ENCODE results near the gene PLEKHF1.

DNA sequence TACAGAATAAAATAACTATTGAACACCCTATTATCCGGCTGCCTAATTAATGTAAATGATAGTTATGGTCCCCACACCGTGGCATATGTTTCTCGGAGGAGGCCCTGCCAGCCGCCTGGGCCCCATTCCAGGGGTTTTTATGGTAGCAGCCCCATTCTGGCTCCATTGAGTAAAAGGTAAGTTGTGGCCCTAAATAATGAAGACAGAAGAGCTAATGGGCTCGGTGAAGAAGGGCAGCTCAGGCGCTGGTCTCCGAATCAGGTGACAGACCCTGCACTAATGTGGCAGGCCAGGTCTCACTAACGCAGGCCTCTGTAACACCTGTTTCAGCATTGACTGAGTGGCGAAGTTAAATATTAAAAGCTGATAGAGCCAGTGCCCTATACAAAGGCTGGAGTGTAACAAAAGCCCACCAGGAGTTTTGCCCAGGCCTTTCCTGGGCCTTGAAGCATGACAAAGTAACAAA lies 40.0 kb upstream of the PLEKHF1 start:
- TF ChIP-seq, protein P1, sequence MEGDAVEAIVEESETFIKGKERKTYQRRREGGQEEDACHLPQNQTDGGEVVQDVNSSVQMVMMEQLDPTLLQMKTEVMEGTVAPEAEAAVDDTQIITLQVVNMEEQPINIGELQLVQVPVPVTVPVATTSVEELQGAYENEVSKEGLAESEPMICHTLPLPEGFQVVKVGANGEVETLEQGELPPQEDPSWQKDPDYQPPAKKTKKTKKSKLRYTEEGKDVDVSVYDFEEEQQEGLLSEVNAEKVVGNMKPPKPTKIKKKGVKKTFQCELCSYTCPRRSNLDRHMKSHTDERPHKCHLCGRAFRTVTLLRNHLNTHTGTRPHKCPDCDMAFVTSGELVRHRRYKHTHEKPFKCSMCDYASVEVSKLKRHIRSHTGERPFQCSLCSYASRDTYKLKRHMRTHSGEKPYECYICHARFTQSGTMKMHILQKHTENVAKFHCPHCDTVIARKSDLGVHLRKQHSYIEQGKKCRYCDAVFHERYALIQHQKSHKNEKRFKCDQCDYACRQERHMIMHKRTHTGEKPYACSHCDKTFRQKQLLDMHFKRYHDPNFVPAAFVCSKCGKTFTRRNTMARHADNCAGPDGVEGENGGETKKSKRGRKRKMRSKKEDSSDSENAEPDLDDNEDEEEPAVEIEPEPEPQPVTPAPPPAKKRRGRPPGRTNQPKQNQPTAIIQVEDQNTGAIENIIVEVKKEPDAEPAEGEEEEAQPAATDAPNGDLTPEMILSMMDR (conservative IDR thresholded peaks at IDR 0.05 in 1 of 2, IDR thresholded peaks at IDR 0.05 in 1 of 2; ENCODE audit: low read depth in 1 of 2, low read length in 2 of 2), result no peak
- TF ChIP-seq EZH2 (IDR thresholded peaks at IDR 0.05; ENCODE audit: low read length, missing control alignments), result no peak

Data from fibroblast of lung (primary cell).